HG03045 (cell line): ENCODE data around the gene IBTK.

Experiments used
- ATAC-seq: cut with Tn5 transposase; IDR thresholded peaks from one replicate; pipeline ENCODE4 v1.9.1; 2021; ENCODE audit warnings: mild to moderate bottlenecking, moderate library complexity; ENCODE audit not compliant: unreplicated experiment

The IBTK gene

DNA sequence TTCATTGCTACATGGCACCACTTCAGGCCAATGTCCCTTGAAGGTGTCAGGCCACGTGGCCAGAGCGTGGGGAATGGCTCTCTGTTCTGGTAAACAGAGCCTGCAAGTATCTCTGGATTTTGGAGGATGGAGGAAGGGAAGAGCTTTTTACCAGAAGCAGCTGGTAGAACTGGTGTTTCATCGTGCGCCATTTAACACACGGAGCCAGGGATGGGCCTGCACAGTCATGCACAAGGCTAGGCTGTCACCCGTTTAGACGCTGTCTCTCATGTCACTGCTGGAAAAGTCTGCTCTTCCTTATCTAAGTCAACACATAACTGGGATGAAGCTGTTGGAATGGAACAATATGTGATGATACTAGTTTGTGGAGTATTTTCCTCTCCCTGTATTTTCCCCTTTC, 123.9 kb downstream of the IBTK start:
- no peak for ATAC-seq
